GM19468 (cell line): Measurements from ENCODE around the gene TMEM273.

Experiments used
- ATAC-seq: cut with Tn5 transposase; IDR thresholded peaks from one replicate; pipeline ENCODE4 v1.9.1; 2021; ENCODE audit warnings: mild to moderate bottlenecking, moderate library complexity, moderate number of reproducible peaks; ENCODE audit not compliant: unreplicated experiment; ENCODE audit errors: extremely low read depth

Gene TMEM273, protein sequence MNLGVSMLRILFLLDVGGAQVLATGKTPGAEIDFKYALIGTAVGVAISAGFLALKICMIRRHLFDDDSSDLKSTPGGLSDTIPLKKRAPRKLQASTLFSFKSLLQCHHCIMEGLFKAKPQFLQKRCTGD

DNA sequence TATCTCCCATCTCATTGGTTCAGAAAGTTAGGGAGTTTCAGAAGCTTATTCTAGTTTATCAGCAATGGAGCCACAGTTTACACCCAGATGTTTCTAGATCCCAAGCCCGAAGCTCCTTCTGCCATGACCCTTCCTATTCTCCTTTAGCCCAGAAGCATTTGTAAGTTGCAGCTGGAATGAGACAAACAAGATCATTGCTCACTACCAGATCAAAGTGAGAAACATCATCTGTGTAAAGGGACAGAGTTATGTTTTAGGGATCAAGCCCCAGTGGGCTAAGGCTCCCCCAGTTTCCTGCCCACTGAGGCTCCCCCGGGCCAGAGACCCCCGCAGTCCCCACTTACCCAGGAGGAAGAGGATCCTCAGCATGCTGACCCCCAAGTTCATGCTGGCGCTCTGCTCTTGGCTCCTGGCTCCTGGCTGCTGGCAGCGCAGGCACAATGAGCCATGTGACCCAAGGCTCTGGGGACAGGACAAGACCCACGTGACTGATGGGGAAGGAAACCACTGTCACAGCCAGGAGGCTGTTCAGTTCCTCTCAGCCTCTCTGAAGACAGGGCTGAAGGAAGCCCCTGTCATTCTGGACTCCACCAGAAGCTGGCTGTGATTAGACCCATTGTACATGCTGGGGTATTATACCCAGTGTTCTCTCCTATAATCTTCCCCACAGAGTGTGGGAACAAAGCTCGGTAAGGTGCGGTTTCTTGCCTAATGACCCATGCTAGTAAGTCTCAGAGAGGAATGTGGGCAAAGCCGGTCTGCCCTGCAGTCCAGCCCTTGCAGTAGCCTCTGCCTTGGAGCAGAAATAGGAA, at the start of gene TMEM273:
Gene TMEM273 (minus strand): TSS at position 442 of the 812 bp plus-strand sequence. CDS start 55 bp downstream, at position 387.
- ATAC-seq = no peak

DNA sequence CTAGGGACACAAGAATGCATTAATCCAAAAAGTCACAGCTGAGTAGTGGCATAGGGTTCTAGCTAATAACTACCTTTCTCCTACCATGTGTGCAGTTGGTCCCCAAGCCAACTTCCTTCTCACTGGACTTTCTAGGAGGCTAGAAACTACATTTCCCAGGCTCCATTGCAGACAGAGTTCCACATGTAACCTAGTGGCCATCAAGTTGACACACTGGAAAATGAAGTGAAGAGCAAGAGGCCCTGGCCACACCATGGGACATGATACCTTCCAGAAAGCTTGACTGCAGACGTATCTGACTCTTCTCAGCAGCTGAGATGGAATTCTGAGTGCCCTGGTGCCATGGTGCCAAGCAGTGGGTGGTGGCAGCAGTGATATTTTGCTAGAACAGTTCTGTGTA, 49.8 kb upstream of the TMEM273 start:
- no peak for ATAC-seq

DNA sequence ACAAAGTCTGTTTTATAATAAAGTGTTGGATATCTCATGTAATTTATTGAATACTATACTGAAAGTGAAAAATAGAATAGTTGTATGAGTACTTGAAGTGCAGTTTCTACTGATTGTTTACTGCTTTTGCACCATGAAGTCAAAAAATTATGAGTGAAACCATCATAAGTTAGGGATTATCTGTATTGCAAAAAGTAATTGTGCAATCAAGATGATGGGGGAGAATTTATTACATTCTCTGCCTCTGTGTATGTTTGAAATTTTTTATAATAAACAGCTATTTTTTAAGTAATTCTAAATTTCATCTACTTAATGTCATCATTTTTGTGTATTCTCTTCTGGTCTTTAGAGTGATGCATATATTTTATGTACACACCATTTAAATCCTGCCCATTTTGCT, 47.2 kb upstream of the TMEM273 start:
- no peak for ATAC-seq

DNA sequence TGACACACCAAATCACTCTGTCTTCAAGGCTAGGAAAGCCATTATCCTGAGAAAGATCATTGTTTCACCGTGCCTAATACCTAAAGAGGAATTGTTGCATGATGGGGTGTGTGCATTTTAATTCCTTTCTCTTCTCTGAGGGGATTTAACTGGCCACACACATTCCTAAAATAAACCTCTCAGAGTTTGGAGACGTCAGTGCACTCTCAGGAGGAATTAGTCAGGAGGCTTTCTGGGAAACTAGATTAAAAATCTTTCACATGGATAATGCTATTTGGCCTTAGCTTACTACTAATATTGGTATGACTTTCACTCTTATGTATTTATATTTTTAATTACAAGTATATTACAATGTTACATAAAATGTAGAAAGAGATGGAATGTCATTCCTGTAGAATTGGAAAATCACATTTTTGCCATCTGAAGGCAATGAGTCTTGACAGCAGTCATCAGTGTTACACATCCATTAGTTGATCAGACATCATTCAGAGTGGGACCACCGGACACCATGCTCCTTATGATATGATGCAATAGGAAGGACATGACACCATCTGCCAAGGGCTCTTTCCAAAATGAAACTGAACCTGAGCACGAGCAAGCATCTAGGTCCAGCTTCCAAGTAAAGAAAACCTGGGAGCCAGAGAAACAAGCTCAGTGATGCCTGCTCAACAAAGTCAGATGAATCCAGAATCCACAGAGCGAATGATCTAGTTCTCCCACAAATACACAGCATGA, 43.1 kb upstream of the TMEM273 start:
- no peak for ATAC-seq

DNA sequence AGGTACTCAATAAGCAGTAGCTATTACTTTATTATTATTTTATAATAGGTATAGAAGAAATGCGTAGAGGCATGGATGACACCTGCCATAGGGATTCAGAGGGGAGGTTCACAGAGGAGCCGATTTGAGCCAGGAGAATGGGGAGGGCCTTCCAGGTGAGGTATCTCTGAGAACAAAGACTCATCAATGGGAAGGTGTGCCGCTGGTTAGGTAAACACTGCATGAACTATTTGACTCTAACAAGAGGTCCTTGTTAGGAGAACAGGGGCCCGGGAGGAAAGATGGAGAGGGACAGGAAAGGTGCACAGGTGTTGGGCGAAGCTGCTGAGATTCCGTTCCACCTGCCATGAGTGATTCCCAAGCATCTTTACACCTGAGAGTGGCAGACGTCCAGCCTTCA, 41.8 kb upstream of the TMEM273 start:
- no peak for ATAC-seq

DNA sequence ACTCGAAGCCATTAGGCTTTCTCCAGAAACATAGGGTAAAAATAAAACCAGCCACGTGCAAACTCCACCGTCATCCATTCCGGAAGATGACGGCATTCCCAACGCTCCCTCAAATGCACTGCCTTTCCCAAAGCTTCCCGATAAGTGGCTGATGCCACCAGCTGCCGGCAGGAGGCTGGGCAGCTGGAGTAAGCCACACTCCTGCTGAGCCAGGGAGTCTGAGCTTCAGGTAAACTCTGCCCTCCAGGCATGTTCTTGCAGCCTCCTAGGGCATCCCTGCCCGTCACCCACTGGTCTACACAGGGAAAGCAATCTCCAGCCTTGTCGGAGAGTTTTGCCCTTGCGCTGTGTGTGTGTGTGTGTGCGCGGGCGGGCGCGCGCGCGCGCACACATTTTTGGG, 40.5 kb upstream of the TMEM273 start:
- ATAC-seq = no peak

DNA sequence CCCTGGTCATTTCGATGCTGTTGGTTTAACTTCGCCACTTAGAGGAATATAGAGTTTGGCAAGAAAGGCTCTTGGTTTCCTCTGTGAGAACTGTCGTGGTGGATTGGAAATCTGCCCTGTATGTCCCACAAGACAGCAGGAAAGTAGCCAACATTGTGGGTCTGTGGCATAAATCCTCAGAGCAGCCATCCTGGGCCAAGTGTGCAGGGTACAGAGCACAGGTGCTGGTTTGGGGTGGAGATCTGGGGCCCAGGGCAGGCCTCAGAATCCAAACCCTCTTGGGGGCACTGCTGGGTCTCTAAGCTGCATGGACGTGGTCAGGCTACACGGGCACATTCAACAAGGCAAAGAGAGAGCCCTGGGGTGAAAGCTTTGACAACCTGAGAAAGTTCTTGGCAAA, 39.2 kb upstream of the TMEM273 start:
- ATAC-seq = no peak

DNA sequence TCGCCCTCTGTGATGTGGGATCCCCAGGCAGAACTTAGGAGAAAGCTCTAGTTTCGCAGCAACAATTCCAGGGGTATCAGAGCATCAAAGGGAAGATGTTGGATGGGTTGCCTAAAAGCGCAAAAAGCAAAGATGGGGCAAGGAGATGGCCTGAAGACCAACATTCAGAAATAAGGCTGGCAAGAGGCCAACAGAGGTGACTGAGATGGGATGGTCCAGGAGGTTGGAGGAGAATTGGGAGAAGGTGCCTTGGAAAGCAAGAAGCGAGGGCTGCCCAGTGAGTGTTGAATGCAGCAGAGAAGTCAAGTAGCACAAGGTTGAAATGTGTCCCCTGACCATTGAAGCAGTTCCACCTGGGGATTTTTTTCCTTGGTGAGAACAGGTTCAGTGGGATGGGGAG, 38.4 kb upstream of the TMEM273 start:
- ATAC-seq = no peak

DNA sequence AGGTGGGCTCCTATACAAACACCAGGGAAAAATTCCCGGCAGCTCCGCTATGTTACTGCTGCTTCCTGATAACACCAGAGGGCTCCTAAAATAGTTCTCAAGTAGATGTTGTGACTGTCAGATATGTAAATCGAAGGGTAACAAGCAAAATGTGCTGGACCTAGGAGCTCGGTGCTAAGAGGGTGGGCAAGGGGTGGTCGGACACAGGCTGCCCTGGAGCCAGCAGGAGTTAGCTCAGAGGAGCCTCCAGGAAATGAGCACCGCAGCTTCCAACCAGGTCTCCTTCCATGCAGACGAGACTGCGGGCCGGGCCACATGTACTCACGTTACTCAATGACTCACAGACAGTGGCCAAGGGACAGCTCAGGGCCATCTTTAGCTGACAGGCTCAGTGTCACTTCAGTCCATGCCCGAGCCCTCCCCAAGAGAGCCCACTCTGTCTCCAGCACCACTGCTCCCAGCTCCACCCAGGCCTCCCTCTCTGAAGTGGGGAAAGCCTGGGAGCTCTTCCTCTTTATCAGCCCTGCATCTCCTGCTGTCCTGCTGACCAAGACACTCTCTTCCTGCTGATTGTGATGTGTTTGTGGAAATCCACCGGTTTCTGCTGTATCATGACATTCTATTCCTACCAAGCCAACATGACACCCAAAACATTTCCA, 37.2 kb upstream of the TMEM273 start:
- ATAC-seq = no peak

DNA sequence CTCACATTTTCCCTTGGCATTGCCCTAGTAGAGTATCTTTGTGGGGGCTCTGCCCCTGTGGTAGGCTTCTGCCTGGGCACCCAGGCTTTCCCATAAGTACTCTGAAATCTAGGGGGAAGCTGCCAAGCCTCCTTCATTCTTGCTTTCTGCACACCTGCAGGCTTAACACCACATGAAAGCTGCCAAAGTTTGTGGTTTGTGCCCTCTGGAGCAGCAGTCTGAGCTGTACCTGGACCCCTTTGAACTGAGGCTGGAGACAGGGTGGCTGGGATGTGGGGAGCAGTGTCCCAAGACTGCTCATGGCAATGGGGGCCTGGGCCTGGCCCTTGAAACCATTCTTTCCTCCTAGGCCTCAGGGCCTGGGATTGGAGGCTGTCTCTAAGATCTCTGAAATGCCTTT, 35.0 kb upstream of the TMEM273 start:
- ATAC-seq = no peak

DNA sequence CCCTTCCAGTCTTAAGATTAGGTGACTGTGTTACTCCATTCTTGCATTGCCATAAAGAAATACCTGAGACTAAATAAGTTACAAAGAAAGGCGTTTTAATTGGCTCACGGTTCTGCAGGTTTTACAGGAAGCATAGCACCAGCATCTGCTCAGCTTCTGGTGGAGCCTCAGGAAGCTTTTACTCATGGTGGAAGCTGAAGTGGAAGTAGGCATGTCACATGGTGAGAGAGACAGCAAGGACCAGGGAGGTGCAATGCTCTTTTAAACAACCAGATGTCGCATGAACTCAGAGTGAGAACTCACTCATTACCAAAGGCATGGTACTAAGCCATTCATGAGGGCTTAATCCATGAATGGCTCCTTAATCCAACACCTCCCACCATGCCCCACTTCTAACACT, 34.0 kb upstream of the TMEM273 start:
- ATAC-seq = no peak

DNA sequence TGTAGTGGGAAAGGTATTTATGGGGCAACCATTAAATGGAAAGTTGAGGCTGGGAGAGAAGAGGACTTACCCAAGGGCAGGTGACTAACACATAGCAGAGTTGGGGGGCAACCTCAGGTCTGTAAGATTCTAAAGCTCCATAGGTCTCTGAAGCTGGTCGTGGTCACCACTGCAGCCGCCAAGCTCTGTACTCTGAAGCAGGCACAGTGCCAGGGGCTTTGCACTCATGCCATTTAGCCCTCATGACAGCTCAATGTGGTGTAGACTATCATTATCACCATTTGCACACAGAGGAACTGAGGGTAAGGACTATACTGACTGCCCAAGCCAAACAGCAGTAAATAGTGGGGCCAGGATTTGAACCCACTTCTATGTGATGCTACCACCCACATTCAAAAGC, 32.5 kb upstream of the TMEM273 start:
- no peak for ATAC-seq

DNA sequence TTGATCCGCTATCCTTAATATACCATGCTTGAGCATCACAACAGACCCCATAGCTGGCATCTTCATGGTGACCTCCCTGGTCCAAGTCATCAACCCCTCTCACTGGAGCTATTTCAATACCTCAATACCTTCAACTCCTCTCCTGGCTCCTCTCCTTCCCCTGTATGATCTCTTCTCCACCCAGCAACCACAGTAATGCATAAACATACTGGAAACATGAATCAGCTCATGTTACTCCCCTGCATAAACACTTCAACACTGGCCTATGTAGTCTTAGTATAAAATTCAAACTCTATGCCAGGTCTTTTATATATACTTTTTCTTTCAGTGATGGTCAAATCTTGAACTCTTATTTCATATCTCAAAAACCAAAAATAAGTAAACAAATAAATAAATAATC, 31.8 kb upstream of the TMEM273 start:
- ATAC-seq = no peak

DNA sequence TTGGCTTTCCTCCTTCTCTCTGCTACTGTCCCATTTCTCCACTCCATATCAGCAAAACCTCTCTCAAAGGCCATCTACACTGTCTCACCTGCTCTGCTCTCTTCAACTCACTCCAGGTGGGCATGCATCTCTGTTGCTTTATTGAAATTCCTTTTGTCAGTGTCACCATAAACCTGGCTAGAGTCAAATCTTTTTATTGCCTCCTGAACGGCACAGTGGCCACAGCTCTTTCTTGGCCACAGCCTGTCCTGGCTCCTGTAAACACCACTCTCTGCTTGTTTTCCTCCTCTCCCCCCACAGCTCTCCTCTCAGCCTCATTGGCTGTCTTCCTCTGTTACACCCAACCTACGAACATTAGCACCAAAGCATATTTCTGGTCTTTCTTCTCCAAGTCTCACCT, 31.1 kb upstream of the TMEM273 start:
- ATAC-seq = no peak

DNA sequence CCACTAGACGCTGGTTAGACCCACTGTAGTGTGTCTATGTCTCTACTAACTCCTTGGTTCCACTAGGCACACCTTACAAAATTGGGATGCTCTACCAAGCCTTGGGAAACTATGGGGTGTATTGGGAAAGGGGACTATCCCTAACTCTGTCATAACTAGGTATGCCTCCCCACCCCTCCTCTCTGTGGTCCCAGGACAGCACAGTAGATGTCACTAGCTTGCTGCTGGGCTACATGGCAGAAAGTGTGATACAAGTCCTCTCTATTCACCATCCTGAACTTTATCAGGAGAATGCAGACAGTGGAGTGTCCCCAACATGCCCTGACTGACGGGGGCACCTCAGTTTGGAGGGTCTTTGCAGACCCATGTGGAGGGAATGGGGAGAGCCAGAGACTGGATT, 30.3 kb upstream of the TMEM273 start:
- ATAC-seq = no peak

DNA sequence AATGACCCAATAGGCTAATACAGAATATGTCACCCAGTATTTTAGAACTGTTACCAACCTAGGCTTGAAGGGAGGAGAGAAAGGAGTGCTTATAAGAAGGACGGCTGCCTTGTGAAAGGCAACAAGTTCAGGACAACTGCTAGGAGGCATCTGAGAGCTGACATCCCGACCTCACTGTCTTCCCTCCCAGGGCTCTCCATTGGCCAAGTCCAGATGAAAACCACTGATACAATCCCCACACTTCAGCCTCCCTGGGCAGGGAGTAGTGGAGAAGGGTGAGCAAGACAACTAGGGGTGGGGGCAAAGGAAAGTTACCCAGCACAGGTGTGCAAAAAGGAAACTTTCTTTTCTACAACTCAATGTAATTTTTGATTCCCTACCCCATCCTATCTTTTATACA, 29.5 kb upstream of the TMEM273 start:
- no peak for ATAC-seq

DNA sequence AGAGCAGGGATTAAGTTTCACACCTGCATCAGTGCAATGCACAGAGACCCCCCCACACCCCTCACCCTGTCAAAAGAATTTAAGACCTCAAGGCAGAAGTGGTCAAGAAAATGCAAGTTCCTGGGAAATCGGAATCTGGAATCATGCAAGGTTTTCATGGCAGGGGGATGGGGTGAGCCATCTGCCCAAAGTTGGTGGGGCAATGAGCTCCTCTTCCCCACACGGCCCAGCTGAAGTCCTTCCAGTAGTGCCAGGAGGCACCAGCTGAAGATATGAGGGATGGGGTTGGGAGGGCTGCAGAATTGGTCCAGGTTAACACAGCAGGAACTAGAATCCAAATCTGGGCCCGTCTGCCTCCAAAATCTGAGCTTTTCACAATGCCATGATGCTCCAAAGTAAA, 25.0 kb upstream of the TMEM273 start:
- ATAC-seq = no peak

DNA sequence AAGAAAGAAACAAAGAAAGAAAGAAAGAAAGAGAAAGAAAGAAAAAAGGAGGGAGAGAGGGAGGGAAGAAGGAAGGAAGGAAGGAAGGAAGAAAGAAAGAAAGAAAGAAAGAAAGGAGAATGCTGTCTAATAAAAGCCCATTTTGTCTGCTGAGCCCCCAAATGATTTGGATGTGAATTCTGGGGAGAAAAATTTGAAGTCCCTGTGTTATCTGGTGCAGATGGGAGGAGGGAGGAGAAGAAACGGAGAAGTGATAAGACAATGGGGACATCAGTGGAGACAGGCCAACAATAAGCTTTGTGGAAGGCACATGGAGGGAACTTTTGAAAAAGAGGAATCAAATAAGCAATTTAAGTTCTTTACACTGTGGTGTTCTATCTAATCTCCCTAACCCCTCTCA, 24.6 kb upstream of the TMEM273 start:
- ATAC-seq = no peak

DNA sequence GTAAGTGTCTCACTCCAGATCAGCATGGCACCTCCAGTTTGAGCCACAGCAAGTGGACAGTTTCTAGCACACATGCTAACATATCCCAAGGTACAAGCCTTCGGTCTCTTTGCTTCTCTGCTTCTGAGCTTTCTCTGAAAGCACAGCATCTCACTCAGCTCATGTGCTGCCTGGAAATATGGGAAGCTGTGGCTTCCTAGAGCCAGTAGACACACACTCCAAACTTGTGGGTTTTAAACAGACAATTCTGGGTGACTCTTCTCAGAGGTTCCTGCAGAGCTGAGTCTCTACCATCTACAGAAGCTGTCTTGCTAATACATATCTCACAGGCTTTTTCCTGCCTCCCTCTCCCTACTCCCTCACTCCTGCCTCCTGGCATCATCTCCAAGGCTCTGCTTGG, 23.9 kb upstream of the TMEM273 start:
- no peak for ATAC-seq

DNA sequence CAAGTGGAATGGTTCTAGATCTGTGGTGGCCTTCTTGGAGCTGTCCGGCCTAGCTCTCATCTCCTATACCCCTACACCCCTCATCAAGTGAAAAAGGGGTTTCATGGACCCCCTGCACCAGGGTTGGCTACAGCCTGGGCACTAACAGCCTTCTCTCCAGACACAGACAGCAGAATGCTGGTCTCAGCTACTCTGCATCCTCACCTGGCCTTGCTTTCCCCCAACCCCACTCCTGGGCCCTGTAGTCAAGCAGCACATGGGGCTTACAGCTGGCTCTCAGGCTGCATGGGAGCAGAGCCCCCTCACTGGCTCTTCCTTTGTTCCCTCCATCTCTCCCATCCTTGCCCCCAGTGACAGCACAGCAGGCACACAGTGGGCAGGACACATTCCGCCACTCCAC, 20.8 kb upstream of the TMEM273 start:
- ATAC-seq = no peak

DNA sequence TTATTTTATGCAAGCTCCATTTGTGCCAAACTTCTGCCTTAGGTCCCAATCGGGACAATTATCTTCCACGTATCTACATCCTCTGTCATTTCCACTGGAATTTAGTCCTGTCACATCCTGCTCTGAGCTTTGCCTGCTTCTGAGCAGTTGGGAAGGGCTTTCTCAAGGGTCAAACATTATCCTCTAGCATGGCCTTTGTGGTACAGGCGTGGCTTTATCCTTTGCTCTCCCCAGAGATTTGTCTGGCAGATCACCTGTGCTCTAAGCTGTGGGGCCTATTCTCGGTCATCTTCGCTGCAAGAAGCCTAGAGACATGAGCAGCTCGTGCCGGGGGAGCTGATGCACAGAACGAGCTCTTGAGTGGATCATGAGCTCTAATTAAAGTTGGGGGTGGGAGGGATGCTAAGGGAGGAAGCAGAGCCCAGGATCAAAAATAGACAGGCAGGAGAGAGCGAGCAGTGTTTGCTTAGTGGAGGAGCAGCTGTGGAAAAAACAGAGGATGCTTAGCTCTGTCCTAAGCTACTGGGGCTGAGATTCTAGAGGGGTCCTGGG, 19.8 kb upstream of the TMEM273 start:
- no peak for ATAC-seq
